Activated B cell treated with CpG ODN at 0.5 μM for 24 hours (primary cell): ENCODE data around the gene LRRC4C. TPM values are rescaled to one million over a fixed set of nuclear protein-coding genes. Genes with fewer than 3 reads are reported as not detected.

Source experiments
- ATAC-seq: fragments of 200-7000 bp; cut with Tn5 transposase; one replicate; pipeline ENCODE4 v1.10.0; 2021; ENCODE audit warnings: low read depth, mild to moderate bottlenecking, moderate library complexity
- CTCF ChIA-PET: fragments of 350-600 bp; sonication (Branson Sonifier 250); formaldehyde crosslinking; loops from one replicate; lab custom pipeline; 2021; ENCODE audit warnings: antibody characterized with exemption; lab: Charles Lee
- POLR2A ChIA-PET: fragments of 350-600 bp; sonication (Branson Sonifier 250); formaldehyde crosslinking; loops from one replicate; lab custom pipeline; 2021; ENCODE audit warnings: antibody characterized with exemption; lab: Charles Lee
- DNase-seq: peaks from one replicate; pipeline ENCODE4 v3.0.0; 2022
- H3K27ac Mint-ChIP-seq: one replicate; pipeline ENCODE4 v1.8.0; 2020; ENCODE audit warnings: mixed read lengths
- H3K27me3 Mint-ChIP-seq: one replicate; pipeline ENCODE4 v1.8.0; 2021; ENCODE audit warnings: mixed read lengths
- H3K36me3 Mint-ChIP-seq: one replicate; pipeline ENCODE4 v1.8.0; 2021; ENCODE audit warnings: low read depth, mixed read lengths
- H3K4me1 Mint-ChIP-seq: one replicate; pipeline ENCODE4 v1.8.0; 2021; ENCODE audit warnings: mixed read lengths
- H3K4me3 Mint-ChIP-seq: one replicate; pipeline ENCODE4 v1.8.0; 2020; ENCODE audit warnings: mild to moderate bottlenecking, mixed read lengths
- H3K9me3 Mint-ChIP-seq: one replicate; pipeline ENCODE4 v1.8.0; 2020; ENCODE audit warnings: mixed read lengths
- CTCF ChIP-seq: fragments of 200-600 bp; IDR thresholded peaks from one replicate; pipeline ENCODE4 v1.8.0; 2022; ENCODE audit warnings: antibody characterized with exemption, mild to moderate bottlenecking
- intact Hi-C: fragments of 100-400 bp; cut with micrococcal nuclease; formaldehyde crosslinking; loops from one replicate; pipeline ENCODE4 v1.15.1; 2024
- total RNA-seq: library from RNA; stranded (reverse); gene quantifications from 2 replicates; pipeline ENCODE4 v1.2.3, GENCODE V29; 2022

The LRRC4C gene
- total RNA-seq, 1 donor from 2014 or later, result not detected

GRCh38 chr11:41458641-41459040 is 811 bp downstream of the LRRC4C start:
- DNase-seq (no peak), ATAC-seq (no peak)
- no peak overlapping the region for H3K4me3 Mint-ChIP-seq
- no peak for TF ChIP-seq CTCF
- intact Hi-C loops, result no loop called here
- ChIA-PET POLR2A (no interaction called here), CTCF (no interaction called here)
- no peaks in the 10 kb centered on the region for H3K9me3 Mint-ChIP-seq
- H3K4me1 Mint-ChIP-seq, result no peaks in the 10 kb centered on the region
- peaks cover 5% of the 10 kb centered on the region for H3K27me3 Mint-ChIP-seq
- no peak overlapping the region for H3K27ac Mint-ChIP-seq
- no peaks in the 10 kb centered on the region for H3K36me3 Mint-ChIP-seq

DNA sequence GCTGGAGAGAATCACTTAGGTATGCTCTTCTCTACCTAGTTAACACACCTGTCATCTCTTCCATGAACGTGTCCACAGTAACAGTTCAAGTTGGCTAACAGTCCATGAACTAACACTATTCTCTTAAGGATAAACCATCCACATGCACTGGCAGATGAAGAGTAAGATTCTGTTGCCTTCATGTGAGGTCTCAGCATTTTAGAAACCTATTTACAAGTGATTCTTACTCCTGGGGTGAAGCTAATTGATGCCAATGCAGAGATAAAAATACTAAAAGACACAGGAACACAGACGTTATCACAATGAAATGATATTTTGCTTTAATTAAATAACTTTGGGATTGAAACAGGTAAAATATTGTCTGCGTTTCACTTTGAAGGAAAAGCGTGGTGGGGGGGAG is 1.3 kb downstream of the LRRC4C start:
- ATAC-seq, result no peak
- ChIA-PET POLR2A (no interaction called here), CTCF (no interaction called here)

GRCh38 chr11:41457216-41458014 is 2.0 kb downstream of the LRRC4C start:
- peaks cover 5% of the 10 kb centered on the region for H3K27me3 Mint-ChIP-seq
- H3K36me3 Mint-ChIP-seq, result no peaks in the 10 kb centered on the region
- intact Hi-C loops, result no loop called here
- ATAC-seq, result no peak
- DNase-seq, result no peak
- no peak overlapping the region for H3K27ac Mint-ChIP-seq
- POLR2A ChIA-PET, result no interaction called here
- H3K4me1 Mint-ChIP-seq, result no peaks in the 10 kb centered on the region
- CTCF ChIA-PET, result no interaction called here
- H3K4me3 Mint-ChIP-seq, result no peak overlapping the region
- no peak for TF ChIP-seq CTCF
- no peaks in the 10 kb centered on the region for H3K9me3 Mint-ChIP-seq

More for the DNA sequence above, 1.3 kb downstream of the LRRC4C start:
- no peak for TF ChIP-seq CTCF
- H3K4me1 Mint-ChIP-seq, result no peaks in the 10 kb centered on the region
- H3K9me3 Mint-ChIP-seq, result no peaks in the 10 kb centered on the region
- no peak overlapping the region for H3K4me3 Mint-ChIP-seq
- H3K27me3 Mint-ChIP-seq, result peaks cover 5% of the 10 kb centered on the region
- no peaks in the 10 kb centered on the region for H3K36me3 Mint-ChIP-seq
- intact Hi-C loops, result no loop called here
- DNase-seq, result no peak
- H3K27ac Mint-ChIP-seq, result no peak overlapping the region

DNA sequence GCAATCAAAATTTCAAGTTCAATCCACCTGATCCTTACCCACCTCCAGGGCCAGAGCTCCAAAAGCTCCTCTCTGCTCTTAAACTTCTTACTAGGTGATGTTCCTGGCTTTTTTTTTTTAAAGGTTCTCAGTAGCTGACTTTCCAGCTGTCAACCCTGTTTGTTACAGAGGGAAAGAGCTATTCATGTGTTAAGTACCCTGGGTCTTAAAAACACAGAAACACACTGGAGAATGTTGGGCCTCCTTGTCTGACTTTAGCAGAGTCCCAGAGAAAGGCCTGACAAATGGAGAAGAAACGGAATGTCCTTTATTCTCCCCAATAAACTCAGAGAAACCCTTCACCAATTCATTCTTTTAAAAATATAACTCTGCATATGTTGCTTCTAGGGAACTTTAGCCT is 3.2 kb downstream of the LRRC4C start:
- CTCF ChIA-PET, result no interaction called here
- ATAC-seq, result no peak

GRCh38 chr11:41451011-41451410 is 8.4 kb downstream of the LRRC4C start:
- CTCF ChIA-PET, result no interaction called here
- POLR2A ChIA-PET, result no interaction called here
- Mint-ChIP-seq H3K27ac (no peak overlapping the region), H3K4me1 (no peaks in the 10 kb centered on the region), H3K27me3 (no peaks in the 10 kb centered on the region), H3K4me3 (no peak overlapping the region), H3K9me3 (no peaks in the 10 kb centered on the region), H3K36me3 (no peaks in the 10 kb centered on the region)
- DNase-seq (no peak), ATAC-seq (no peak)
- TF ChIP-seq CTCF, result no peak
- intact Hi-C loops, result no loop called here

More for the DNA sequence above, 3.2 kb downstream of the LRRC4C start:
- intact Hi-C loops, result no loop called here
- no peak for DNase-seq
- Mint-ChIP-seq H3K4me3 (no peak overlapping the region), H3K9me3 (no peaks in the 10 kb centered on the region), H3K27ac (no peak overlapping the region), H3K27me3 (peaks cover 5% of the 10 kb centered on the region), H3K36me3 (no peaks in the 10 kb centered on the region), H3K4me1 (no peaks in the 10 kb centered on the region)
- no peak for TF ChIP-seq CTCF
- POLR2A ChIA-PET, result no interaction called here
